Mucosa of rectum (tissue), 2 donors: ENCODE data around the gene CDKL1.

ENCODE experiments used
- H3K27ac ChIP-seq, 2 donors: one replicate each; pipeline ENCODE4 v1.7.0; 2013; ENCODE audit warnings: inconsistent platforms in 2 of 2, low read depth in 2 of 2, low read length in 2 of 2
- H3K27me3 ChIP-seq, 2 donors: one replicate each; pipeline ENCODE4 v1.7.0; 2013; ENCODE audit warnings: low read length in 2 of 2; ENCODE audit not compliant: control insufficient read depth in 2 of 2, insufficient read depth in 2 of 2
- H3K36me3 ChIP-seq, 2 donors: one replicate each; pipeline ENCODE4 v1.7.0; 2013; ENCODE audit warnings: low read length in 2 of 2; ENCODE audit not compliant: control insufficient read depth in 2 of 2, insufficient read depth in 2 of 2
- H3K4me1 ChIP-seq, 2 donors: one replicate each; pipeline ENCODE4 v1.7.0; 2013; ENCODE audit warnings: low read length in 2 of 2, mild to moderate bottlenecking in 1 of 2; ENCODE audit not compliant: control insufficient read depth in 2 of 2, insufficient read depth in 2 of 2
- H3K4me3 ChIP-seq, 2 donors: one replicate each; pipeline ENCODE4 v1.7.0; 2013; ENCODE audit warnings: low read length in 2 of 2
- H3K9ac ChIP-seq, 2 donors: one replicate each; pipeline ENCODE4 v1.7.0; 2013; ENCODE audit warnings: low read length in 2 of 2, low read depth in 1 of 2, mild to moderate bottlenecking in 1 of 2
- H3K9me3 ChIP-seq, 2 donors: one replicate each; pipeline ENCODE4 v1.7.0; 2013; ENCODE audit warnings: low read length in 2 of 2; ENCODE audit not compliant: control insufficient read depth in 2 of 2
- donor health status: healthy.
- donor health status: Normal muscosa, but diverticular disease.

CDKL1 gene

DNA sequence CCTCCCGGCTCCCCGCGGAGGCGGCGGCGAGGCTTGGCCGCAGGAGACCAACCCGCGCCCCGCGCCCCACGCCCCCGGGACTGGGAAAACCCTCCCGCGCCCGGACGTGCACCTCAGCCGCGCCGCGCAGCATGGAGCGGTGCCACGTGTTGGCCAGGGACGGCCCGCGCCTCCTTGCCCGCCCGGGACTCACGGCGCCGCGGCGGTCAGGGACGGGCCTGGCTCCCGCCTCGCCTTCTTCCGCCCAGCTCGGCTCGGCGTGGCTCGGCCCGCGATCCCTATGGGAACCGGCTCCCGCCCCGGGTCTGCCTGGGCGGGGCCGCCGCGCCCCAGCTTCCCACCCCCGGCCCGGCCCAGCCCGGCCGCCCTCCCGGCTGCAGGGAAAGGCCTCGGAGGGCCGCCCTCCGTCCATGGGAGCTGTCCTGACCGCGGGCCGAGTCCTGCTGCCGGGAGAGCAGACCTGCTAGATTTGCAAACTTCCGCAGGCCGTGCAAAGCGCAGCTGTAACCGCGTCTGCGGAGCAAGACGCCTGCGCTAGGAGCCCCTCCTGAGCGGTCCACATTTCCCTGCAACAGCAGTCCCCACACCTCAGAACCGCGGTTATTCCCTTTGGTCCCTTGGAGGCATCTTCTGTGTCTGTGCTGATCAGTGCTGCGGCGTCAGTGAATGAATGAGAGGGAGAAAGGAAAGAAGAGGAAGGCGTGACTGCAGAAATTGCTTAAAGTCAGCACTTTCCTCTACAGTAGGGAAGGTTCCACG lies at the start of gene CDKL1:
Gene CDKL1 (minus strand): TSS at position 251 of the 759 bp plus-strand sequence. CDS start 1,013 bp downstream, outside the sequence.
- H3K4me3 ChIP-seq = peak within 1 kb of the TSS; percentile 78 to 81
- H3K9me3 ChIP-seq = no peaks in the 10 kb centered on the region
- peak within 1 kb of the TSS; percentile 76 to 77 for H3K9ac ChIP-seq
- H3K27me3 ChIP-seq = no peaks in the 10 kb centered on the region
- H3K4me1 ChIP-seq = peaks cover 13 to 32% of the 10 kb centered on the region in 2 donors
- H3K27ac ChIP-seq = peak within 1 kb of the TSS; percentile 85 to 94
- H3K36me3 ChIP-seq = no peaks in the 10 kb centered on the region

DNA sequence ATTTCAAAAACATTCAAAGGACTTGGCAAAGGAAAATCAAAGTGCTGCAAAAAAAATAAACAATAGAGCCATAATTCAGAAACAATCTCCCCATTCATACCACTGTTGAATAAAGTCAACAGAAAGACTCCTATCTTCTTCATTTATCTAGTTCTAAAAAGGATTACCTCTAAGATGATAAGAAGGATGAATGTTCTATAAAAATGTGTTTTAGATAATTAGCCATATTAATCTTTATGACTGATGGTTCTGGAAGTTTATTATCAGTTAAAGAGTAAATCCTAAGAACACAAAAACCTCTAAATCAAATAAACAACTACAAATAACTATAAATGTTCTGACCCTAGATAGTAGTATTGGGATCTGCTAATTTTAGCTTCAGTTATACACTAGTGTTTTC lies 37.8 kb upstream of the CDKL1 start:
- H3K9ac ChIP-seq = no peak overlapping the region
- no peaks in the 10 kb centered on the region for H3K4me1 ChIP-seq
- H3K27ac ChIP-seq = no peak overlapping the region
- peaks cover 24 to 32% of the 10 kb centered on the region in 2 donors for H3K36me3 ChIP-seq
- no peaks in the 10 kb centered on the region for H3K27me3 ChIP-seq
- no peak overlapping the region for H3K4me3 ChIP-seq
- H3K9me3 ChIP-seq = no peaks in the 10 kb centered on the region

DNA sequence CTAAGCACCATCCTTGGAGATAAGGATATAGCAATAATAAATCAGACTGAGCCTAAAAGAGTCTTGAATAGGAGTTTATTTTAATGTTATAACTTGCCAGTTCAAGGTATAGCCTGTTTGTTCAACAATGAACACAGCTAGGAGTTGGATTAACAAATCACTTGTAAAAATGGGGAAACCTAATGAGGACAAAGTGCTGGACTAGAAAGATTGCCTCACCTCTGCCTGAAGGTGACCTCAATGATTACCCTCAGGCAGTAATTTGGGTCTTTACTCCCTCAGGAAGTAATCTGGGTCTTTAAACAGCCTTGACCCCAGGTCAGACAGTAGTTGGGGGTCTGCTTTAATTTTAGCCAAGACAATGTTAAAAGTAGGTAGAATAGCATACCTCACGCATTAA lies 35.5 kb upstream of the CDKL1 start:
- Histone ChIP-seq H3K4me1 (no peaks in the 10 kb centered on the region), H3K27me3 (no peaks in the 10 kb centered on the region), H3K36me3 (peaks cover 18 to 20% of the 10 kb centered on the region in 2 donors), H3K9ac (no peak overlapping the region), H3K27ac (no peak overlapping the region), H3K9me3 (no peaks in the 10 kb centered on the region), H3K4me3 (no peak overlapping the region)

DNA sequence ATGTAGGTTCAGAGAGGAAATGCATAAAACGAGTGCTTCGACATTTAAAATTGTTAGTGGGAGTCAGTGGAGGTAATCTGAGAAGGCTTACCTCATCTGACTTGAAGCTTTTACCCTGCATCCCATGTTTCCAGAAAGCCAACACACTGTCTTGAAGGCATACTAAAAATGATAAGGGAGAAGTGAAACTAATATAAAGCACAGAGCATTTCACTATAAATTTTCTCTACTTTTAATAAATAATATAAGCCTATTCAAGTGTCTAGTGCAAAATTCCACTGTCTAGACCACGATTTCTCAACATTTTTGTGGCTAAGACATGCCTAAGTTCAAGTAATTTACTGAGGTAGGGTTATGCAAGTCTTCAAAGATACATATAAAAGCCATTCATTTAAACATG lies 29.1 kb upstream of the CDKL1 start:
- no peak overlapping the region for H3K27ac ChIP-seq
- H3K9me3 ChIP-seq = no peaks in the 10 kb centered on the region
- H3K4me3 ChIP-seq = no peak overlapping the region
- H3K4me1 ChIP-seq = no peaks in the 10 kb centered on the region
- H3K36me3 ChIP-seq = peaks cover 16 to 18% of the 10 kb centered on the region in 2 donors
- H3K9ac ChIP-seq = no peak overlapping the region
- no peaks in the 10 kb centered on the region for H3K27me3 ChIP-seq

DNA sequence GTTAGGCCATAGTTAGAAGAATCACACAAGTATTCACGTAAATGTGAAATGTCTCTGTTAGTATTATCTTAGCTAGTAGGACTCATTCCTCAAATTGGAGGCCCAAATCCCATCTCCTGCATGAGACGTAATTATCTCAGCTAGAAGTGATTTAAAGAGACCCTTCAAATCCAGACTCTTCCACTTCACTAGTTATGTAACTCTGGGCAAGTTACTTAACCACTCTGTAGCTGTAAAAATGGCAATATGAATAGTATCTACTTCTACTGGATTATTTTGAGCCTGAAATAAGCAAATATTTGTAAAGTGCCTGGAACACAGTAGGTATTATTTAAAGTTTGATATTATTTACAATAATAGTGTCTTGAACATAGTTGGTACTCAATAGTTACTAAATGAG lies 28.4 kb upstream of the CDKL1 start:
- Histone ChIP-seq H3K27ac (no peak overlapping the region), H3K9me3 (no peaks in the 10 kb centered on the region), H3K36me3 (peaks cover 16 to 23% of the 10 kb centered on the region in 2 donors), H3K9ac (no peak overlapping the region), H3K4me3 (no peak overlapping the region), H3K4me1 (no peaks in the 10 kb centered on the region), H3K27me3 (no peaks in the 10 kb centered on the region)

DNA sequence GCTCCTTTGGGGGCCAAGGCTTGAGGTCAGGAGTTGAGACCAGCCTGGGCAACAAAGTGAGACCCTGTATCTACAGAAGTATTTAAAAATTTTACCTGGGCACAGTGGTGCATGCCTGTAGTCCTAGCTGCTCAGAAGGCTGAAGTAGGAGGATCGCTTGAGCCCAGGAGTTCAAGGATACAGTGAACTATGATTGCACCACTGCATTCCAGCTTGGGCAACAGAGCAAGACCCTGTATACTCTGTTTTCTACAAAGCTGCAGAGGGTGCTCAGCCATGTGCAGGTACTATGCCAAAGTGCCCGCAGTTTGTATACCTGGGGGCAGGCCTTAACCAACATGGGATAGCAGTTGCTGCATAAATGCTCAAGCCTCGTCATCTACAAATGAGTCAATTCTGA lies 26.8 kb upstream of the CDKL1 start:
- peaks cover 16 to 29% of the 10 kb centered on the region in 2 donors for H3K36me3 ChIP-seq

DNA sequence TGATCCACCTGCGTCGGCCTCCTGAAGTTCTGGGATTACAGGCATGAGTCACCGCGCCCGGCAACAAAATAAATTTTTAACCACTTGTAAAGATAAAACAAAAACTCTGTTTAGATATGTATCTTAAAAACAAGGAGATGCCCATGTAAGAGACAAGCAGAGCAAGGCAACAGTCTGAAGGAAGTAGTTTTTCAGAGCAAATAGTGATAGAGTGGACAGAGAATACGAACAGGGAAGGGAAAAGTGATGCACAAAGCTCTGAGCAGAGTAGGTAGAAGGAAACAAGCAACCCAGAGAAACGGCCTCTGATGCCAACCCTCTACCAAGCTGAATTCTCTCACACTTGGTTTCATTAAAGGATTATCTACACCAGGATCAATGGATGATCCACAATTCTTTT lies 24.8 kb upstream of the CDKL1 start:
- H3K27me3 ChIP-seq = no peaks in the 10 kb centered on the region
- no peaks in the 10 kb centered on the region for H3K9me3 ChIP-seq
- H3K27ac ChIP-seq = no peak overlapping the region
- no peak overlapping the region for H3K4me3 ChIP-seq
- H3K9ac ChIP-seq = no peak overlapping the region
- H3K4me1 ChIP-seq = no peaks in the 10 kb centered on the region
- H3K36me3 ChIP-seq = peaks cover 21 to 38% of the 10 kb centered on the region in 2 donors

More for the DNA sequence above, 26.8 kb upstream of the CDKL1 start:
- Histone ChIP-seq H3K9me3 (no peaks in the 10 kb centered on the region), H3K4me3 (no peak overlapping the region), H3K9ac (no peak overlapping the region), H3K27ac (no peak overlapping the region), H3K4me1 (no peaks in the 10 kb centered on the region), H3K27me3 (no peaks in the 10 kb centered on the region)

DNA sequence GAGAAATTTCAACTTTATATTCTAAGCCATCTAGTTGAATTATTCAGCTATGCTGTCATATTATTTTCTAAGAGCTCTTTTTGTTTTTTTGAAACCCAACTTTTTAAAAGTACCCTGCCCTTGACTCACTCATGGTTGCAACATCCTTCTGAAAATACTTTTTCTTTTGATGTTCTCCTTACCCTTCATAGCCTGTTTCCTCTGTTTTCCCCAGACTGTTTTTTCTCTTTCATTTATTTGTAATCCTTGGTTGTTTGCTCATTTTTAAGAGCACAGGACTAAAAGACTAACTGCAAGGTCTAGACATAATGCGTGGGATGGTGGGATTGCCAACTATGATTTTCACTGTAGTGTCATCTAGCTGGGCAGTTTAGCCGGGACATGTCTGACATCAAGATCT lies 21.2 kb upstream of the CDKL1 start:
- Histone ChIP-seq H3K36me3 (peaks cover 5 to 25% of the 10 kb centered on the region in 2 donors), H3K4me1 (no peaks in the 10 kb centered on the region), H3K27ac (no peak overlapping the region), H3K9me3 (no peaks in the 10 kb centered on the region), H3K9ac (no peak overlapping the region), H3K4me3 (no peak overlapping the region), H3K27me3 (no peaks in the 10 kb centered on the region)

DNA sequence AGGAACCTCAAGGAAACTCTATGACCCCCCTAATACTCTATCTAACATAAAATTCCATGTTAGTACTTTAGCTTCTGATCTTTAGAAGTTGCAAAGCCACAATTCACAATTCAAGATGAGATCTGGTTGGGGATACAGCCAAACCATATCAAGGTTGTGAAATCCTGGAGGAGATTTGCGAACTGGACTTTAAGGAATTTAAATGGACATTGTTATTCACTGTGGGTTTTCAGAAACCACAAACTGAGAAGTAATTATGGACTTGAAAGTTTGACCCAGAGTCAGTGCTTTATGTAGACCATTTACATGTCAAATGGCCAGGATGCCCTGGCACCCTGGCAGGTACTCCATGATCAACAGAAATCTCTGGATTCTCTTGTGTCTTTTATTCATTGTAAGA lies 14.2 kb upstream of the CDKL1 start:
- Histone ChIP-seq H3K27me3 (no peaks in the 10 kb centered on the region), H3K4me3 (no peak overlapping the region), H3K9ac (no peak overlapping the region), H3K9me3 (no peaks in the 10 kb centered on the region), H3K36me3 (no peaks in the 10 kb centered on the region), H3K27ac (no peak overlapping the region), H3K4me1 (no peaks in the 10 kb centered on the region)

DNA sequence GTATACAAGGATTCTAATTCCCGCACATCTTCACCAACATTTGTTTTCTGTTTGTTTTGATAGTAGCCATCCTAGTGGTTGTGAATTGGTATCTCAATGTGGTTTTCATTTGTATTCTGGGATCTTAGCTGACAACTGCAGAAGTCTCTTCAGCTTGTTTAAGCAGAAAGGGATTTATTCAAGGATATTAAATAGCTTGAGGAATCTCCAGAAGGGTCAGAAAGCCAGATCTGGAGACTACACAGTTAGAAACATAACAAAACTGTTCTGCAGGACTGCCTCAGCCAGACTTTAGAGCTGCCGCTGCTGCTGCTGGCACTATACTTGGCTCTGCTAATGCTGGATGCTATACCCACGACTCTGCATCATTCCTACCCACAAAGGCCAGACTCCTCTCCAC lies 13.4 kb upstream of the CDKL1 start:
- H3K27me3 ChIP-seq = no peaks in the 10 kb centered on the region
- no peaks in the 10 kb centered on the region for H3K4me1 ChIP-seq
- no peak overlapping the region for H3K27ac ChIP-seq
- no peaks in the 10 kb centered on the region for H3K9me3 ChIP-seq
- H3K4me3 ChIP-seq = no peak overlapping the region
- no peak overlapping the region for H3K9ac ChIP-seq
- H3K36me3 ChIP-seq = no peaks in the 10 kb centered on the region
